ENCODE results near the gene SYT1. TPM values are rescaled to one million over a fixed set of nuclear protein-coding genes. Genes with fewer than 3 reads are reported as not detected.

SYT1 gene
- total RNA-seq, 4 donors from 2014 or later: 1.1 to 3.7 (median 1.9) TPM

- no peak for TF ChIP-seq CTCF (IDR thresholded peaks at IDR 0.05; ENCODE audit: low read depth)
Measured at GRCh38 chr12:79183003-79183402, 318.4 kb downstream of the SYT1 start.

- no peak for TF ChIP-seq CTCF (IDR thresholded peaks at IDR 0.05; ENCODE audit: low read depth)
Measured at GRCh38 chr12:79183926-79184325, 319.4 kb downstream of the SYT1 start.

GRCh38 chr12:79186506-79186905, 321.9 kb downstream of the SYT1 start:
- TF ChIP-seq CTCF (IDR thresholded peaks at IDR 0.05; ENCODE audit: low read depth): no peak

- TF ChIP-seq CTCF (IDR thresholded peaks at IDR 0.05; ENCODE audit: low read depth): no peak
Measured at GRCh38 chr12:79187032-79187431, 322.5 kb downstream of the SYT1 start.

GRCh38 chr12:79191391-79191790, 326.8 kb downstream of the SYT1 start:
- no peak for TF ChIP-seq CTCF (IDR thresholded peaks at IDR 0.05; ENCODE audit: low read depth)

- no peak for TF ChIP-seq CTCF (IDR thresholded peaks at IDR 0.05; ENCODE audit: low read depth)
Measured at GRCh38 chr12:79194595-79194994, 330.0 kb downstream of the SYT1 start.

GRCh38 chr12:79199166-79199565, 334.6 kb downstream of the SYT1 start:
- TF ChIP-seq CTCF (IDR thresholded peaks at IDR 0.05; ENCODE audit: low read depth): no peak
